OCI-LY3 (cell line): ENCODE data around the gene FCRL4.

Experiments
- H2AFZ ChIP-seq: fragments of 200-600, 300-600 bp; shearing (Covaris generic); 2 replicates; pipeline ENCODE4 v1.6.0; 2014; ENCODE audit warnings: antibody characterized with exemption, low read depth, low read length
- H3K27ac ChIP-seq: fragments of 200-600, 300-600 bp; sonication (generic); 2 replicates; pipeline ENCODE4 v1.5.1; 2014; ENCODE audit warnings: mild to moderate bottlenecking, low read length, moderate library complexity, mixed read lengths
- H3K27me3 ChIP-seq: fragments of 200-600, 300-600 bp; sonication (generic); 2 replicates; pipeline ENCODE4 v1.6.1; 2014; ENCODE audit warnings: low read depth, low read length, mixed read lengths
- H3K36me3 ChIP-seq: fragments of 200-600, 300-600 bp; sonication (generic); replicated peaks from 2 replicates; pipeline ENCODE3; 2014; ENCODE audit warnings: low read depth, low read length, mixed read lengths
- H3K4me1 ChIP-seq: fragments of 300-600, 200-600 bp; sonication (generic); 2 replicates; pipeline ENCODE4 v1.6.1; 2014; ENCODE audit warnings: low read length, mixed read lengths
- H3K4me2 ChIP-seq: fragments of 200-600, 300-600 bp; sonication (generic); 2 replicates; pipeline ENCODE4 v1.6.1; 2014; ENCODE audit warnings: low read length, mixed read lengths
- H3K4me3 ChIP-seq: fragments of 300-600, 200-600 bp; sonication (generic); 2 replicates; pipeline ENCODE4 v1.5.1; 2014; ENCODE audit warnings: antibody characterized with exemption, mild to moderate bottlenecking, low read length, moderate library complexity
- H3K79me2 ChIP-seq: fragments of 300-600, 200-600 bp; shearing (Covaris generic); 2 replicates; pipeline ENCODE4 v1.6.1; 2014; ENCODE audit warnings: mild to moderate bottlenecking, low read length, mixed read lengths
- H3K9ac ChIP-seq: fragments of 300-600, 200-600 bp; shearing (Covaris generic); 2 replicates; pipeline ENCODE4 v1.6.0; 2014; ENCODE audit warnings: mild to moderate bottlenecking, low read length, moderate library complexity
- H3K9me3 ChIP-seq: fragments of 200-600, 300-600 bp; shearing (Covaris generic); 2 replicates; pipeline ENCODE4 v1.6.1; 2014; ENCODE audit warnings: low read length, mixed read lengths; ENCODE audit not compliant: insufficient read depth
- H4K20me1 ChIP-seq: fragments of 200-600, 300-600 bp; sonication (generic); 2 replicates; pipeline ENCODE4 v1.6.1; 2016; ENCODE audit warnings: low read length, mixed read lengths; ENCODE audit not compliant: insufficient read depth
- CTCF ChIP-seq: fragments of 200-600, 300-600 bp; sonication (generic); IDR thresholded peaks from 2 replicates; pipeline ENCODE4 v1.5.1; 2014; ENCODE audit warnings: antibody characterized with exemption, low read length, low read depth
- EZH2phosphoT487 ChIP-seq: fragments of 200-600 bp; shearing (Covaris generic); IDR thresholded peaks from 2 replicates; pipeline ENCODE4 v1.6.1; 2018; ENCODE audit warnings: antibody characterized with exemption, mixed run types, low read depth

The FCRL4 gene

GRCh38 chr1:157585984-157586383 lies 11.9 kb downstream of the FCRL4 start:
- Histone ChIP-seq H3K4me1 (peaks cover 22% of the 10 kb centered on the region), H3K79me2 (no peaks in the 10 kb centered on the region), H3K4me3 (no peak overlapping the region), H3K27me3 (peaks cover 98% of the 10 kb centered on the region), H3K27ac (no peak overlapping the region), H3K36me3 (peaks cover 6% of the 10 kb centered on the region), H3K9me3 (peaks cover 10% of the 10 kb centered on the region; the same call in 1 of the 2 replicates), H3K4me2 (no peak overlapping the region), H2AFZ (no peak overlapping the region), H3K9ac (no peak overlapping the region), H4K20me1 (peaks cover 22% of the 10 kb centered on the region; the same call in 1 of the 2 replicates)
- TF ChIP-seq EZH2phosphoT487: no peak
- TF ChIP-seq CTCF: no peak

- Histone ChIP-seq H3K9ac (no peak overlapping the region), H3K4me2 (peak overlapping the region; percentile 6; the same call in 1 of the 2 replicates), H3K9me3 (peaks cover 10% of the 10 kb centered on the region; the same call in 1 of the 2 replicates), H4K20me1 (peaks cover 20% of the 10 kb centered on the region; the same call in 1 of the 2 replicates), H3K36me3 (peaks cover 6% of the 10 kb centered on the region), H3K27ac (no peak overlapping the region), H3K4me1 (peaks cover 33% of the 10 kb centered on the region), H2AFZ (no peak overlapping the region), H3K79me2 (no peaks in the 10 kb centered on the region), H3K4me3 (no peak overlapping the region), H3K27me3 (peaks cover 91% of the 10 kb centered on the region)
- no peak for TF ChIP-seq CTCF
- TF ChIP-seq EZH2phosphoT487: no peak
Observed at GRCh38 chr1:157584503-157584902, 13.4 kb downstream of the FCRL4 start.

DNA sequence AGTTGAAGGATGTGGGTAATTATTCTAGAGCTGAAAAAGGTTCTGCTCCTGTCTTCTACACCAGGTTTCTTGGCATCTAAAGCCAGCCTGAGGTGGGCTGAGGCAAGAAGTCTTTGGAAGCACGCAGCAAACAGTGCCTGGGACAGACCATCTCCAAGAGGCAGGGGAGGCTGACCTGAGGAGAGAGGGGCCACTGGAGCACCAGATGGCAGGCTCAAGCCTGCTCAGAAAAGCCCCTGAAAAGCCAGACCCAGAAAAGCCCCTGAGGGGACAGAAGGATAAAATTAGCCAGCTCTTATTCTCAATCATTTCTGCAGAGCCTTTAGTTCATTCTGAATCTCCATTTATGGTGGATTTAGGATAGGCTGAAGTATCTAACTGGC lies 17.1 kb downstream of the FCRL4 start:
- Histone ChIP-seq H3K27ac (no peak overlapping the region), H3K4me3 (no peak overlapping the region), H2AFZ (no peak overlapping the region), H4K20me1 (no peaks in the 10 kb centered on the region), H3K4me1 (peaks cover 38% of the 10 kb centered on the region), H3K9me3 (peaks cover 10% of the 10 kb centered on the region; the same call in 1 of the 2 replicates), H3K79me2 (no peaks in the 10 kb centered on the region), H3K9ac (no peak overlapping the region), H3K4me2 (no peak overlapping the region), H3K36me3 (peaks cover 6% of the 10 kb centered on the region), H3K27me3 (peaks cover 85% of the 10 kb centered on the region)
- TF ChIP-seq CTCF (no peak), EZH2phosphoT487 (no peak)

GRCh38 chr1:157580179-157580827 lies 17.6 kb downstream of the FCRL4 start:
- Histone ChIP-seq H3K9ac (no peak overlapping the region), H4K20me1 (no peaks in the 10 kb centered on the region), H3K36me3 (peaks cover 6% of the 10 kb centered on the region), H3K27ac (no peak overlapping the region), H3K4me2 (no peak overlapping the region), H3K4me3 (no peak overlapping the region), H3K79me2 (no peaks in the 10 kb centered on the region), H3K27me3 (peaks cover 85% of the 10 kb centered on the region), H3K9me3 (peaks cover 10% of the 10 kb centered on the region; the same call in 1 of the 2 replicates), H2AFZ (no peak overlapping the region), H3K4me1 (peaks cover 44% of the 10 kb centered on the region)
- TF ChIP-seq CTCF (peak; percentile 96), EZH2phosphoT487 (no peak)
